HepG2 (cell line): ENCODE data around the gene C1D. TPM values are rescaled to one million over a fixed set of nuclear protein-coding genes. Genes with fewer than 3 reads are reported as not detected.

Experiments
- ATAC-seq: fragments of 200-7000 bp; cut with Tn5 transposase; 3 replicates; pipeline ENCODE4 v1.9.1; 2020; ENCODE audit warnings: mild to moderate bottlenecking, moderate library complexity
- BruUV-seq: library from RNA; stranded (reverse); fragments of 400-500 nt; replicated peaks from 2 replicates; lab custom pipeline; 2021; lab: Mats Ljungman, UMichigan
- CTCF ChIA-PET: fragments of 300-600 bp; formaldehyde crosslinking; extraction: SDS; loops from one replicate; lab custom pipeline; 2021; ENCODE audit warnings: low total read pairs, inconsistent platforms, low intra/inter-chr PET ratio; lab: Yijun Ruan, JAX
- POLR2A ChIA-PET: fragments of 350-600 bp; sonication (Branson Sonifier 250); formaldehyde crosslinking; loops from one replicate; lab custom pipeline; 2020; ENCODE audit warnings: antibody characterized with exemption, inconsistent platforms; lab: Yijun Ruan, JAX
- DNase-seq: peaks from one replicate; pipeline ENCODE4 v3.0.0-alpha.2; 2015; ENCODE audit warnings: low spot score
- FAIRE-seq: peaks from 3 replicates; lab custom pipeline; 2011; peaks lifted over from hg19 to GRCh38; lab: Jason Lieb, UNC
- H2AFZ ChIP-seq: one replicate; pipeline ENCODE4 v1.6.1; 2011; ENCODE audit warnings: low read length, inconsistent platforms
- H3K27ac ChIP-seq: fragments of 300-600 bp; 3 replicates; pipeline ENCODE4 v1.8.0; 2011; ENCODE audit warnings: mixed run types, mild to moderate bottlenecking, mixed read lengths, low read length, inconsistent platforms; ENCODE audit not compliant: insufficient read depth; ENCODE audit errors: extremely low read length
- H3K27me3 ChIP-seq, 2 experiments: fragments of 200-600 bp in 1 of 2; 2 replicates in 1 of 2; 3 replicates in 1 of 2; pipeline versions ENCODE4 v1.6.0 to v1.8.0; 2011; ENCODE audit warnings: low read length in 2 of 2, mild to moderate bottlenecking in 2 of 2, moderate library complexity in 2 of 2, inconsistent platforms in 1 of 2; ENCODE audit not compliant: insufficient read depth in 2 of 2, control insufficient read depth in 1 of 2
- H3K36me3 ChIP-seq, 2 experiments: fragments of 200-600 bp in 1 of 2; replicated peaks in 1 of 2; 2 replicates in 1 of 2; 3 replicates in 1 of 2; pipeline versions ENCODE4 v1.5.1 to v1.8.0; 2011; ENCODE audit warnings: low read length in 2 of 2, inconsistent platforms in 1 of 2; ENCODE audit not compliant: insufficient read depth in 2 of 2, control insufficient read depth in 1 of 2
- H3K4me1 ChIP-seq: 2 replicates; pipeline ENCODE4 v1.5.1; 2012; ENCODE audit warnings: low read length, inconsistent platforms; ENCODE audit not compliant: insufficient read depth
- H3K4me2 ChIP-seq: 2 replicates; pipeline ENCODE4 v1.6.0; 2011; ENCODE audit warnings: low read depth, low read length, inconsistent platforms
- H3K4me3 ChIP-seq, 3 experiments: fragments of 200-600 bp in 1 of 3; sonication (generic), shearing (Covaris generic) in 1 of 3; replicated peaks in 1 of 3; 2 replicates each; pipeline ENCODE4 v1.5.1; 2011 to 2016; ENCODE audit warnings: low read length in 3 of 3, inconsistent platforms in 2 of 3, low read depth in 2 of 3, mild to moderate bottlenecking in 2 of 3, control low read depth in 1 of 3, mixed read lengths in 1 of 3; ENCODE audit not compliant: insufficient read depth in 1 of 3
- H3K79me2 ChIP-seq: one replicate; pipeline ENCODE4 v1.6.1; 2011; ENCODE audit warnings: low read length, inconsistent platforms; ENCODE audit not compliant: insufficient read depth
- H3K9ac ChIP-seq: 2 replicates; pipeline ENCODE4 v1.6.0; 2011; ENCODE audit warnings: mild to moderate bottlenecking, low read depth, low read length, inconsistent platforms; ENCODE audit not compliant: insufficient read depth
- H3K9me3 ChIP-seq: 2 replicates; pipeline ENCODE4 v1.5.1; 2012; ENCODE audit warnings: mild to moderate bottlenecking, low read length
- H4K20me1 ChIP-seq: 2 replicates; pipeline ENCODE4 v1.6.0; 2011; ENCODE audit warnings: inconsistent platforms, mild to moderate bottlenecking, low read length, moderate library complexity; ENCODE audit not compliant: insufficient read depth
- ERF ChIP-seq: IDR thresholded peaks from 2 replicates; pipeline ENCODE4 v1.6.1; 2018; ENCODE audit warnings: missing biosample characterization, missing genetic modification reagents
- GATA4 ChIP-seq: sonication (generic); IDR thresholded peaks from 2 replicates; pipeline ENCODE4 v1.6.1; 2016; ENCODE audit warnings: antibody characterized with exemption, low read depth, borderline replicate concordance
- KDM4B ChIP-seq: sonication (generic); formaldehyde crosslinking; IDR thresholded peaks from 2 replicates; pipeline ENCODE4 v1.4.0; 2020; ENCODE audit warnings: missing genetic modification reagents
- MAFF ChIP-seq: IDR thresholded peaks from 2 replicates; pipeline ENCODE4 v1.6.1; 2011; ENCODE audit warnings: low read depth, low read length, improper control_type of control experiment
- MNT ChIP-seq: fragments of 450-650 bp; IDR thresholded peaks from 2 replicates; pipeline ENCODE4 v1.6.1; 2016
- NFIB ChIP-seq: sonication (generic); formaldehyde crosslinking; IDR thresholded peaks from 2 replicates; pipeline ENCODE4 v1.9.0; 2021; ENCODE audit warnings: missing genetic modification reagents, mild to moderate bottlenecking, borderline replicate concordance
- PHF21A ChIP-seq: sonication (generic); formaldehyde crosslinking; IDR thresholded peaks from 2 replicates; pipeline ENCODE4 v1.5.0; 2020; ENCODE audit warnings: mild to moderate bottlenecking, missing genetic modification reagents
- POLR2AphosphoS2 ChIP-seq: IDR thresholded peaks from 2 replicates; pipeline ENCODE4 v1.6.1; 2011; ENCODE audit warnings: low read depth, low read length, improper control_type of control experiment
- SMAD3 ChIP-seq: sonication (generic); formaldehyde crosslinking; IDR thresholded peaks from 2 replicates; pipeline ENCODE4 v1.4.0; 2020; ENCODE audit warnings: missing genetic modification reagents
- SNAPC5 ChIP-seq: sonication (generic); formaldehyde crosslinking; IDR thresholded peaks from 2 replicates; pipeline ENCODE4 v1.8.1; 2023; ENCODE audit warnings: mild to moderate bottlenecking, missing genetic modification reagents, borderline replicate concordance
- TEF ChIP-seq: sonication (generic); formaldehyde crosslinking; IDR thresholded peaks from 2 replicates; pipeline ENCODE4 v1.5.0; 2020; ENCODE audit warnings: missing genetic modification reagents
- WIZ ChIP-seq: sonication (generic); formaldehyde crosslinking; IDR thresholded peaks from 2 replicates; pipeline ENCODE4 v1.5.1; 2020; ENCODE audit warnings: mild to moderate bottlenecking, missing genetic modification reagents
- XBP1 ChIP-seq: sonication (generic); formaldehyde crosslinking; IDR thresholded peaks from 2 replicates; pipeline ENCODE4 v1.5.0; 2020; ENCODE audit warnings: missing genetic modification reagents
- ZNF256 ChIP-seq: sonication (generic); formaldehyde crosslinking; conservative IDR thresholded peaks from 2 replicates; pipeline ENCODE4 v1.4.0; 2020; ENCODE audit warnings: missing genetic modification reagents
- ZNF343 ChIP-seq: sonication (generic); formaldehyde crosslinking; IDR thresholded peaks from 2 replicates; pipeline ENCODE4 v1.4.0; 2020; ENCODE audit warnings: mild to moderate bottlenecking, missing genetic modification reagents
- ZNF446 ChIP-seq: sonication (generic); formaldehyde crosslinking; IDR thresholded peaks from 2 replicates; pipeline ENCODE4 v1.5.0; 2020; ENCODE audit warnings: mild to moderate bottlenecking, missing genetic modification reagents
- ZNF512 ChIP-seq: sonication (generic); formaldehyde crosslinking; IDR thresholded peaks from 2 replicates; pipeline ENCODE4 v1.4.0; 2020; ENCODE audit warnings: mild to moderate bottlenecking, missing genetic modification reagents
- ZNF75D ChIP-seq: sonication (generic); formaldehyde crosslinking; IDR thresholded peaks from 2 replicates; pipeline ENCODE4 v1.8.1; 2023; ENCODE audit warnings: missing genetic modification reagents, mild to moderate bottlenecking, borderline replicate concordance
- ZNF782 ChIP-seq: sonication (generic); formaldehyde crosslinking; IDR thresholded peaks from 2 replicates; pipeline ENCODE4 v1.4.0; 2020; ENCODE audit warnings: missing genetic modification reagents, mild to moderate bottlenecking, borderline replicate concordance
- WGBS: methylation state at CpG from one replicate; pipeline ENCODE4 v1.1.6; 2017; ENCODE audit warnings: low lambda C conversion rate; 5-methylcytosine and 5-hydroxymethylcytosine counted together
- in situ Hi-C: cut with HindIII; loops from 2 replicates; pipeline ENCODE4 v1.10.0; 2017; ENCODE audit warnings: low pct_unique_long_range_greater_than_20kb; ENCODE audit not compliant: extremely low pct_ligation_motif_present
- intact Hi-C: fragments of 100-400 bp; cut with micrococcal nuclease; formaldehyde crosslinking; loops from one replicate; pipeline ENCODE4 v1.10.0; 2022; ENCODE audit not compliant: unreplicated experiment
- polyA plus RNA-seq, 8 experiments: library from polyadenylated mRNA; depleted of rRNA in 3 of 8; stranded (reverse) in 7 of 8; unstranded in 1 of 8; fragments of >200 nt; fragmentation: Illumina TruSeq in 4 of 8; extraction: Trizol in 4 of 8; gene quantifications; 2 replicates each; pipeline versions ENCODE4 v1.2.1 to v1.2.3, GENCODE V29; 2011 to 2016; ENCODE audit warnings: low read depth in 4 of 8, missing spikeins in 1 of 8, mixed read lengths in 1 of 8; ENCODE audit not compliant: insufficient read depth in 1 of 8
- total RNA-seq, 5 experiments: library from RNA; depleted of rRNA; stranded (reverse); fragments of >200 nt; fragmentation: Illumina TruSeq; extraction: Trizol; gene quantifications; 2 replicates each; pipeline ENCODE4 v1.2.3, GENCODE V29; 2016; ENCODE audit warnings: low read depth in 1 of 5
- TF ChIP-seq, protein P1 (sequence below): sonication (generic); formaldehyde crosslinking; IDR thresholded peaks from 2 replicates; pipeline ENCODE4 v1.4.0; 2020; ENCODE audit warnings: missing genetic modification reagents, low read depth, mild to moderate bottlenecking, borderline replicate concordance

The C1D gene
- total and polyA plus RNA-seq, 2 of the 13 experiments (the other 11 are each of a cell fraction or from before 2014, with no cell fraction given): 38.1 to 43.5 TPM

GRCh38 chr2:68032702-68033101 is 30.1 kb downstream of the C1D start:
- no peak for DNase-seq
- Histone ChIP-seq H3K4me3 (no peak overlapping the region), H3K79me2 (no peaks in the 10 kb centered on the region), H3K27me3 (no peaks in the 10 kb centered on the region), H3K9me3 (no peaks in the 10 kb centered on the region), H3K4me1 (no peaks in the 10 kb centered on the region), H3K9ac (no peak overlapping the region), H2AFZ (no peak overlapping the region), H3K36me3 (no peaks in the 10 kb centered on the region), H3K4me2 (no peak overlapping the region), H4K20me1 (no peaks in the 10 kb centered on the region), H3K27ac (no peak overlapping the region)
- ChIA-PET POLR2A (no interaction called here), CTCF (interaction anchor here (1.2 kb wide), 1 partner anchor 300 kb away, joined by 3 read pairs; no protein-coding TSS in a partner anchor)
- intact Hi-C loops: loop anchor here (5.0 to 10.0 kb wide), 5 partner anchors 262 to 1448 kb away; no protein-coding TSS in a partner anchor
- in situ Hi-C loops: loop anchor here (25.0 kb wide), 1 partner anchor 1595 kb away; the partner anchor contains the start of gene MEIS1
- no peak for FAIRE-seq
- WGBS: 40% methylated on average over 6 of the region's 6 CpGs
- TF ChIP-seq TEF (CRISPR knock-in tag) (no peak), SMAD3 (CRISPR knock-in tag) (no peak), POLR2AphosphoS2 (no peak), MNT (no peak), ZNF256 (CRISPR knock-in tag) (no peak), GATA4 (no peak), SNAPC5 (CRISPR knock-in tag) (no peak), ZNF75D (no peak), ERF (CRISPR knock-in tag) (no peak), ZNF782 (CRISPR knock-in tag) (no peak), KDM4B (CRISPR knock-in tag) (no peak), MAFF (no peak), NFIB (CRISPR knock-in tag) (no peak), ZNF446 (CRISPR knock-in tag) (no peak), PHF21A (CRISPR knock-in tag) (no peak), XBP1 (CRISPR knock-in tag) (no peak), ZNF343 (CRISPR knock-in tag) (no peak), ZNF512 (CRISPR knock-in tag) (no peak), WIZ (CRISPR knock-in tag) (no peak)
- TF ChIP-seq, protein P1, sequence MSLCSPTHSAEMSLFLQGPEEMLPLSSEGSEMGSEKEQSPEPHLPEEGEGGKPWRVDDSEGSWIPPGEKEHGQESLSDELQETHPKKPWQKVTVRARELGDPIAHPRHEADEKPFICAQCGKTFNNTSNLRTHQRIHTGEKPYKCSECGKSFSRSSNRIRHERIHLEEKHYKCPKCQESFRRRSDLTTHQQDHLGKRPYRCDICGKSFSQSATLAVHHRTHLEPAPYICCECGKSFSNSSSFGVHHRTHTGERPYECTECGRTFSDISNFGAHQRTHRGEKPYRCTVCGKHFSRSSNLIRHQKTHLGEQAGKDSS (CRISPR knock-in tag): no peak
- no TSS peak for BruUV-seq
- ATAC-seq: no peak
